H1 (cell line): ENCODE results near the gene TXNDC11. TPM values are rescaled to one million over a fixed set of nuclear protein-coding genes. Genes with fewer than 3 reads are reported as not detected.

Experiments
- CTCF ChIA-PET: fragments of 300-600 bp; sonication (Branson Sonifier 250); formaldehyde crosslinking; loops from one replicate; lab custom pipeline; 2021; ENCODE audit not compliant: partially characterized antibody; lab: Charles Lee
- POLR2A ChIA-PET: fragments of 300-600 bp; sonication (Branson Sonifier 250); formaldehyde crosslinking; loops from one replicate; lab custom pipeline; 2021; ENCODE audit warnings: inconsistent platforms; ENCODE audit not compliant: partially characterized antibody; lab: Charles Lee
- DNase-seq, 2 experiments: peaks; one replicate each; pipeline versions ENCODE4 v3.0.0 to v3.0.0-alpha.2; 2010 to 2022; ENCODE audit warnings: low spot score in 2 of 2, low read depth in 1 of 2, mixed read lengths in 1 of 2
- FAIRE-seq: peaks from 2 replicates; lab custom pipeline; 2011; peaks lifted over from hg19 to GRCh38; lab: Jason Lieb, UNC
- H2AFZ ChIP-seq: 2 replicates; pipeline ENCODE4 v1.8.1; 2012; ENCODE audit warnings: low read length, inconsistent platforms
- H2AK5ac ChIP-seq: 2 replicates; pipeline ENCODE4 v1.6.1; 2013; ENCODE audit warnings: low read depth, low read length
- H2BK120ac ChIP-seq: replicated peaks from 2 replicates; pipeline ENCODE3; 2013; ENCODE audit warnings: low read depth, low read length, inconsistent platforms
- H2BK12ac ChIP-seq: 2 replicates; pipeline ENCODE4 v1.6.1; 2013; ENCODE audit warnings: low read depth, low read length
- H2BK15ac ChIP-seq: 2 replicates; pipeline ENCODE4 v1.6.1; 2013; ENCODE audit warnings: low read length
- H2BK20ac ChIP-seq: 2 replicates; pipeline ENCODE4 v1.6.1; 2013; ENCODE audit warnings: low read length
- H2BK5ac ChIP-seq: 2 replicates; pipeline ENCODE4 v1.6.1; 2013; ENCODE audit warnings: low read depth, low read length
- H3K14ac ChIP-seq: 2 replicates; pipeline ENCODE4 v1.6.1; 2013; ENCODE audit warnings: inconsistent platforms; ENCODE audit not compliant: insufficient read length
- H3K18ac ChIP-seq: 2 replicates; pipeline ENCODE4 v1.6.1; 2013; ENCODE audit warnings: low read length; ENCODE audit errors: extremely low read depth
- H3K23ac ChIP-seq: 2 replicates; pipeline ENCODE4 v1.6.1; 2013; ENCODE audit warnings: inconsistent platforms; ENCODE audit not compliant: insufficient read length
- H3K23me2 ChIP-seq: 2 replicates; pipeline ENCODE4 v1.6.1; 2013; ENCODE audit warnings: low read depth, low read length
- H3K27ac ChIP-seq: 2 replicates; pipeline ENCODE4 v1.6.1; 2011; ENCODE audit warnings: low read depth, low read length, inconsistent platforms
- H3K27me3 ChIP-seq, 4 experiments: replicated peaks in 1 of 4; 1 replicate in 1 of 4; 2 replicates in 3 of 4; pipeline versions ENCODE4 v1.6.1 to v1.8.1; 2011 to 2013; ENCODE audit warnings: low read length in 3 of 4, mild to moderate bottlenecking in 3 of 4, inconsistent platforms in 2 of 4, mixed read lengths in 2 of 4, moderate library complexity in 1 of 4; ENCODE audit not compliant: control insufficient read depth in 3 of 4, insufficient read depth in 3 of 4; ENCODE audit errors: extremely low read depth in 1 of 4
- H3K36me3 ChIP-seq, 4 experiments: 2 replicates each; pipeline versions ENCODE4 v1.6.1 to v1.8.1; 2011 to 2013; ENCODE audit warnings: mild to moderate bottlenecking in 4 of 4, low read length in 3 of 4, moderate library complexity in 2 of 4, control low read depth in 1 of 4, inconsistent platforms in 1 of 4; ENCODE audit not compliant: insufficient read depth in 4 of 4, control insufficient read depth in 2 of 4
- H3K4ac ChIP-seq: replicated peaks from 2 replicates; pipeline ENCODE3; 2013; ENCODE audit warnings: low read length, low read depth, mixed read lengths, inconsistent platforms; ENCODE audit not compliant: insufficient read length
- H3K4me1 ChIP-seq, 4 experiments: replicated peaks in 1 of 4; 1 replicate in 1 of 4; 2 replicates in 3 of 4; pipeline versions ENCODE4 v1.6.1 to v1.8.1; 2011 to 2013; ENCODE audit warnings: low read length in 3 of 4, inconsistent platforms in 2 of 4, mixed read lengths in 1 of 4; ENCODE audit not compliant: insufficient read depth in 4 of 4, control insufficient read depth in 3 of 4
- H3K4me2 ChIP-seq, 2 experiments: 2 replicates each; pipeline versions ENCODE4 v1.6.1 to v1.8.1; 2011 to 2013; ENCODE audit warnings: low read depth in 2 of 2, low read length in 2 of 2, control low read depth in 1 of 2, inconsistent platforms in 1 of 2, mild to moderate bottlenecking in 1 of 2; ENCODE audit not compliant: insufficient read depth in 1 of 2
- H3K4me3 ChIP-seq, 4 experiments: fragments of 200-600, 300-600 bp in 1 of 4; sonication (generic), shearing (Covaris generic), sonication (Bioruptor Twin) in 1 of 4; 2 replicates each; pipeline versions ENCODE4 v1.5.1 to v1.8.1; 2011 to 2016; ENCODE audit warnings: low read length in 4 of 4, low read depth in 3 of 4, control low read depth in 2 of 4, inconsistent platforms in 2 of 4, mild to moderate bottlenecking in 2 of 4, mixed read lengths in 1 of 4, moderate library complexity in 1 of 4; ENCODE audit not compliant: insufficient read depth in 2 of 4; ENCODE audit errors: extremely low read depth in 1 of 4
- H3K56ac ChIP-seq: replicated peaks from 2 replicates; pipeline ENCODE3; 2013; ENCODE audit warnings: low read depth, mild to moderate bottlenecking, mixed read lengths, low read length, inconsistent platforms; ENCODE audit not compliant: insufficient read length
- H3K79me1 ChIP-seq: 2 replicates; pipeline ENCODE4 v1.6.1; 2013; ENCODE audit warnings: low read depth, low read length, control low read depth
- H3K79me2 ChIP-seq, 2 experiments: 2 replicates each; pipeline versions ENCODE4 v1.6.1 to v1.8.1; 2012 to 2013; ENCODE audit warnings: low read length in 2 of 2, mild to moderate bottlenecking in 2 of 2, inconsistent platforms in 1 of 2; ENCODE audit not compliant: insufficient read depth in 2 of 2, control insufficient read depth in 1 of 2
- H3K9ac ChIP-seq, 4 experiments: replicated peaks in 1 of 4; 1 replicate in 1 of 4; 2 replicates in 3 of 4; pipeline versions ENCODE4 v1.6.1 to v1.8.1; 2011 to 2013; ENCODE audit warnings: low read depth in 3 of 4, low read length in 3 of 4, control low read depth in 2 of 4, mild to moderate bottlenecking in 2 of 4, moderate library complexity in 2 of 4, inconsistent platforms in 1 of 4; ENCODE audit errors: extremely low read depth in 1 of 4
- H3K9me3 ChIP-seq, 2 experiments: 2 replicates each; pipeline versions ENCODE4 v1.6.1 to v1.8.1; 2012 to 2013; ENCODE audit warnings: mild to moderate bottlenecking in 2 of 2, moderate library complexity in 2 of 2, control low read depth in 1 of 2, inconsistent platforms in 1 of 2, low read depth in 1 of 2, low read length in 1 of 2, mixed read lengths in 1 of 2; ENCODE audit not compliant: insufficient read depth in 2 of 2
- H4K20me1 ChIP-seq, 2 experiments: replicated peaks in 1 of 2; 2 replicates each; pipeline versions ENCODE3 to v1.8.1; 2011 to 2013; ENCODE audit warnings: inconsistent platforms in 2 of 2, low read length in 2 of 2, mild to moderate bottlenecking in 1 of 2; ENCODE audit not compliant: insufficient read depth in 2 of 2, control insufficient read depth in 1 of 2
- H4K5ac ChIP-seq: 2 replicates; pipeline ENCODE4 v1.6.1; 2013; ENCODE audit warnings: low read length, low read depth, mixed read lengths, inconsistent platforms; ENCODE audit not compliant: insufficient read length
- H4K8ac ChIP-seq: 2 replicates; pipeline ENCODE4 v1.8.0; 2013; ENCODE audit warnings: mild to moderate bottlenecking, moderate library complexity, low read length, inconsistent platforms; ENCODE audit not compliant: insufficient read depth; ENCODE audit errors: extremely low read depth
- H4K91ac ChIP-seq: replicated peaks from 2 replicates; pipeline ENCODE3; 2013; ENCODE audit warnings: low read length, mixed read lengths, inconsistent platforms; ENCODE audit not compliant: insufficient read length
- BRCA1 ChIP-seq: IDR thresholded peaks from 2 replicates; pipeline ENCODE4 v1.6.1; 2012; ENCODE audit warnings: low read depth, low read length, improper control_type of control experiment
- CTCF ChIP-seq, 3 experiments: IDR thresholded peaks; 1 replicate in 2 of 3; 2 replicates in 1 of 3; pipeline versions ENCODE4 v1.5.1 to v1.6.1; 2011; ENCODE audit warnings: low read length in 3 of 3, mild to moderate bottlenecking in 3 of 3, inconsistent platforms in 2 of 3, low read depth in 1 of 3, moderate library complexity in 1 of 3; ENCODE audit not compliant: insufficient read depth in 1 of 3; ENCODE audit errors: control extremely low read depth in 1 of 3
- HDAC2 ChIP-seq, 2 experiments: fragments of 300-600 bp in 1 of 2; sonication (generic) in 1 of 2; IDR thresholded peaks; 2 replicates each; pipeline ENCODE4 v1.6.1; 2011 to 2012; ENCODE audit warnings: low read depth in 2 of 2, low read length in 2 of 2, mild to moderate bottlenecking in 2 of 2, moderate library complexity in 2 of 2, borderline replicate concordance in 1 of 2, inconsistent platforms in 1 of 2
- KDM1A ChIP-seq: fragments of 200-600, 300-600 bp; sonication (generic); IDR thresholded peaks from 2 replicates; pipeline ENCODE4 v1.7.1; 2016; ENCODE audit warnings: mild to moderate bottlenecking, low read length, borderline replicate concordance
- MAFK ChIP-seq: IDR thresholded peaks from 2 replicates; pipeline ENCODE4 v1.6.1; 2012; ENCODE audit warnings: low read depth, mild to moderate bottlenecking, improper control_type of control experiment, low read length
- SP2 ChIP-seq: IDR thresholded peaks from 2 replicates; pipeline ENCODE4 v1.6.1; 2012; ENCODE audit warnings: mild to moderate bottlenecking, low read length, inconsistent platforms
- SP4 ChIP-seq: IDR thresholded peaks from 2 replicates; pipeline ENCODE4 v1.6.1; 2012; ENCODE audit warnings: low read length, inconsistent platforms
- WGBS, 2 experiments: shearing (Covaris generic) in 1 of 2; methylation state at CpG; one replicate each; pipeline versions ENCODE4 v1.1.6 to v1.1.7; 2013 to 2015; ENCODE audit warnings: low lambda C conversion rate in 2 of 2, mixed read lengths in 2 of 2, inconsistent platforms in 1 of 2, low coverage in 1 of 2, missing lambda C conversion rate in 1 of 2; ENCODE audit not compliant: insufficient replicate concordance in 2 of 2, insufficient coverage in 1 of 2, insufficient read length in 1 of 2; ENCODE audit errors: extremely low coverage in 1 of 2, missing lambda C conversion rate in 1 of 2; 5-methylcytosine and 5-hydroxymethylcytosine counted together
- polyA plus RNA-seq, 7 experiments: library from polyadenylated mRNA; depleted of rRNA in 3 of 7; stranded (reverse) in 5 of 7; unstranded in 2 of 7; fragments of >200 nt in 5 of 7; fragments of 200-250 nt in 2 of 7; gene quantifications; 1 replicate in 5 of 7; 2 replicates in 1 of 7; 4 replicates in 1 of 7; pipeline versions ENCODE4 v1.2.1 to v1.2.3, GENCODE V29; 2011 to 2013; ENCODE audit warnings: missing spikeins in 2 of 7, mixed read lengths in 2 of 7
- total RNA-seq: library from RNA; stranded (reverse); fragmentation: NEBNext Ultra II Directional; extraction: Animal tissue kit (Norgen Biotek cat#: 25700); gene quantifications from 2 replicates; pipeline ENCODE4 v1.2.1, GENCODE V29; 2021

TXNDC11 gene
- total and polyA plus RNA-seq, 2 of the 8 experiments (the other 6 are each of a cell fraction or from before 2014, with no cell fraction given): 13.5 to 13.8 TPM

- no peak overlapping the region for H2BK20ac ChIP-seq
- H3K4me2 ChIP-seq: no peak overlapping the region
- no peak overlapping the region for H3K56ac ChIP-seq
- H3K4me3 ChIP-seq: no peak overlapping the region
- 92% methylated on average over 14 of the region's 14 CpGs; no CpG with 5 or more reads in 1 of the 2 experiments for WGBS, 2 experiments
- H3K23ac ChIP-seq: no peak overlapping the region
- no peaks in the 10 kb centered on the region for H3K23me2 ChIP-seq
- no peak overlapping the region for H4K8ac ChIP-seq
- no peak overlapping the region for H4K91ac ChIP-seq
- H3K4ac ChIP-seq: no peak overlapping the region
- no peak overlapping the region for H3K9ac ChIP-seq
- peaks cover 6 to 35% (median 26%) of the 10 kb centered on the region in 4 experiments; a peak in 6 of 8 replicates for H3K36me3 ChIP-seq
- H3K18ac ChIP-seq: no peak overlapping the region
- H2BK120ac ChIP-seq: no peak overlapping the region
- no peak overlapping the region for H2AFZ ChIP-seq
- H3K9me3 ChIP-seq: no peaks in the 10 kb centered on the region
- peaks cover 0 to 34% of the 10 kb centered on the region in 2 experiments; a peak in 2 of 4 replicates for H3K79me2 ChIP-seq
- DNase-seq (no peak), FAIRE-seq (no peak)
- ChIA-PET CTCF (interaction anchor here (0.6 to 2.3 kb wide), 6 partner anchors 12 to 392 kb away, joined by 3 to 9 read pairs (median 3); no protein-coding TSS in a partner anchor), POLR2A (interaction anchor here (4.3 kb wide), 1 partner anchor 11 kb away, joined by 23 read pairs; no protein-coding TSS in a partner anchor)
- peaks cover 21% of the 10 kb centered on the region for H3K79me1 ChIP-seq
- no peak overlapping the region for H3K27ac ChIP-seq
- H2BK12ac ChIP-seq: no peak overlapping the region
- H3K27me3 ChIP-seq: no peaks in the 10 kb centered on the region; a peak in 1 of 7 replicates
- no peak overlapping the region for H2BK5ac ChIP-seq
- peaks cover 22 to 53% of the 10 kb centered on the region in 2 experiments for H4K20me1 ChIP-seq
- H3K4me1 ChIP-seq: peaks cover 0 to 11% (median 6%) of the 10 kb centered on the region in 4 experiments; a peak in 5 of 7 replicates
- no peak overlapping the region for H4K5ac ChIP-seq
- no peak overlapping the region for H3K14ac ChIP-seq
- no peak overlapping the region for H2BK15ac ChIP-seq
- H2AK5ac ChIP-seq: no peak overlapping the region
- TF ChIP-seq SP4: no peak
- TF ChIP-seq CTCF (IDR thresholded peaks at IDR 0.05; ENCODE audit: control extremely low read depth in 1 of 3, insufficient read depth in 1 of 3, low read depth in 1 of 3, low read length in 3 of 3): no peak
- TF ChIP-seq MAFK: no peak
- TF ChIP-seq HDAC2 (IDR thresholded peaks at IDR 0.05; ENCODE audit: borderline replicate concordance in 1 of 2, low read depth in 2 of 2, low read length in 2 of 2): no peak
- no peak for TF ChIP-seq SP2
- no peak for TF ChIP-seq KDM1A
- TF ChIP-seq BRCA1: no peak
Measured at GRCh38 chr16:11676799-11677198, 65.9 kb downstream of the TXNDC11 start.
